NCI-H1694 (cell line): Measurements from ENCODE around the gene TRIM16.
"Not testable (repeated sequence)": the region's sequence is repeated elsewhere in the genome, so short reads cannot be mapped to it uniquely, and the experiment has no call there.

Experiments
- DNase-seq: peaks from one replicate; lab custom pipeline; 2025; lab: John Stamatoyannopoulos, UW

TRIM16 gene

DNA sequence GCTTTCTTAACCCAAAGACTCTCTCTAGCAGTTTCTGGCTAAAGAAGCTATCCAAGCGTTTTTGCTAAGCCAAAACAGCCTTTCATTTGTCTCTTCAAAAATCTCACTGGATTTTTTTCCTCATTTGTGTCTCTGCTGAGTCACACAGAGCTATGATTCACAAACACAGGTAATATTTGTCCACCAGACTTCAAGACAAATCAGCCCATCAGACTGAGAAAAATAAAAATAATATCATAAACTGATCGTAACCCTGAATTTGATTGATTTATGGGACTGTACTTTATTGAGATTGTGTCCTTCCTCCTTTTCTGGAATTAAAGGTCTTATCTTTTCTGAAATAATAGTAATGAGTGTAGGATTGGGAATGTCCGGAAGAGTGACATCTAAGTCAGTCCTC, 25.8 kb downstream of the TRIM16 start:
- no peak for DNase-seq

DNA sequence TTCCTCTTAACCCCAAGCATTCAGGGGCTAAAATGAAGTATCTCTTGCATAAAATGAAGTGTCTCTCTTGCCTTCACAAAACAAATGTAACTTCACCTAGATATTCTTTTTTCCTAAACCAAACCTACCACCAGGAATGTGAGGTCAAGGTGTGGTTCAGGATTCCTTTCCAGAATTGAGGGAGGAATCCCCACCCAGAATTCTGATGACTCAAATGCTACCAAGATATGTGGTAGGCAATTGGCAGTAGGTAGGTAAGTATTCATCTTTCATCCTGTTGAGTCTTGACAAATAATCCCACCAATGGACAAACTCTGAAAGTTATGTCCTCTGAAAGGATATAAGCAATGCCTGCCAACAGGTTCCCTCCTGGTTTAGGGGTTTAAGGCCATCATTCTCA, 26.2 kb downstream of the TRIM16 start:
- DNase-seq: no peak

DNA sequence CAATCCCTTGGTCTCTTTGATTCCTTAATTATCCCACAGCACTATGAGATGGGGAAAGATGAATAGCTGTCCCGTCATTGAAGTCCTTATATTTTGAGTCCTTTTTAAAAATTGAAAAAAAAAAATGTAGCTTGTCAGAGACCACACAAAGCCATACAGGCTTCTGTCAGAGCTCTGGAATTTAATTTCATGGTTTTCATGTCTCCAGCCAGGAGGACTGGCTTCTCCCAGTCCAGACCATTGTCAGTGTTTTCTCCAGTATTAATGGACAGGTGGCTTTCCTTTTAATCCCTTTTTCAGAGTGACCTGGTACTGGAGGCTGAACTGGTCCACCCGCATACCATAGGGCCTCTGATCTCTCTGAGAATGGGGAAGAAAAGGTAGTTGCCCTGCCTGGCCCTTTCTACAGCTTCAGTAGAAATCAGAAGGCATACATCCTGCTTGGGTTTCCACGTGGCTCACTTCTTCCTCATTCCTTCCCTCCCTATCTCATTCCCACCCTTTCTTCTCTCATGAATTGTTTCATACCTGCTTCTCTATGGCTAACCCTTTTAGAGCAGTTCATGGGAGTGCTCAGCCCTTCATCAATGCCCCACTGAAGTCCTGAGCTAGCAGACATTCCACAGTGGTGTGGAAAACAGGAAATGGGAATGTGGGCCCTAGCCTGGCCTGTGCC, 29.1 kb downstream of the TRIM16 start:
- no peak for DNase-seq

DNA sequence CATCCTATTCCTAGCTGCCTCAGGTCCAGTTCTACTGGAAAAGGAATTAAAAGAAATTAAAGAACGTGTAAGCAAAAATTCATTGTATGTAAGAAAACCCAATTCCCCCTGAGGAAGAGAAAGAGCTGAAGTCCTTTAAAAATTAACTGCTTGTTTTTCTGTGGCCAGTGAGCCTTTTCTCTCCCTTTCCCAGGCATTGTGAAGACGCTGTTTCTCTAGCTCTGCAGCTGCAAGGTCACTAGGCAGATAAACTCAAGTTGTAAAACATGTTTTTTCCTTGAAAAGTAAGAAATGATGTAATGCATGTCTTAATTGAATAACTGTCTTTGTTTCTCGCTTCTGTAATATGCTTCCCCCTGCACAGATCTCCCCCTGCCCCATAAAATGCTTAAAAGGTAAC, 29.7 kb downstream of the TRIM16 start:
- DNase-seq: not testable (repeated sequence)

DNA sequence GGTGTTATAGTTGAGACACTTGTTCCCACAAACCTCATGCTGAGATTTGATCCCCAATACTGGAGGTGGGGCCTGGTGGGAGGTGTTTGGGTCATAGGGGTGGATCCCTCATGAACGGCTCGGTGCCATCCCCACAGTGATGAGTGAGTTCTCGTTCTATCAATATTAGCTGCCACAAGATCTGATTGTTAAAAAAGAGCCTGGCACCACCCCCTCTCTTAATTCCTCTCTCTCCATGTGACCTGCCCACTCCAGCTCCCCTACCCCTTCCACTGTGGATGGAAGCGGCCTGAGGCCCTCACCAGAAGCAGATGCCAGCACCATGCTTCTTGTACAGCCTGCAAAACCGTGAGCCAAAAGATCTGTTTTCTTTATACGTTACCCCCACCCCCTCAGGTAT, 31.2 kb downstream of the TRIM16 start:
- no peak for DNase-seq

DNA sequence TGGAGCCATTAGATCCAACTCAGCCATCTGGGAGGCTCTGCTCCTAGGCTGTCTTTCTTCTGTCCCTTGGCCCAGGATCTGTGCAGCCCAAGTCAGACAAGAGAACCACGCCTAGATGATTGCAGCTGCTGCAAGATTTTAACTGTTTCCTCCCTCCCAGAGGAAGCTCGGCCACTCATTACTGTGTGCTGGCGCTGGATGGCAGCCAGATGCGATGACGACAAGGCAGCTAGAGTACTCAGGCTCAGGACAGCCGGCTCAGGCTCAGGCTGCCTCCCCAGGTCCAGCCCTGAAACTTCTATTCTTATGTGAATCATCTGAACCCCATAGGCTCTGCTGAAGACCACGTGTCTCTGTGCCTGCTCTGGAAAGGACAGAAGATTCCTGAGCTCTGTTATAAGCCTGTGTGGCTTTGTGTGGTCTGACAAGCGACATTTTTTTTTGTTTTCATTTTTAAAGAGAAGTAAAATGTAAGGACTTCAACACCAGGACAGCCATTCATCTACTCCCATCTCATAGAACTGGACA, 32.5 kb downstream of the TRIM16 start:
- peak; percentile 25 for DNase-seq

DNA sequence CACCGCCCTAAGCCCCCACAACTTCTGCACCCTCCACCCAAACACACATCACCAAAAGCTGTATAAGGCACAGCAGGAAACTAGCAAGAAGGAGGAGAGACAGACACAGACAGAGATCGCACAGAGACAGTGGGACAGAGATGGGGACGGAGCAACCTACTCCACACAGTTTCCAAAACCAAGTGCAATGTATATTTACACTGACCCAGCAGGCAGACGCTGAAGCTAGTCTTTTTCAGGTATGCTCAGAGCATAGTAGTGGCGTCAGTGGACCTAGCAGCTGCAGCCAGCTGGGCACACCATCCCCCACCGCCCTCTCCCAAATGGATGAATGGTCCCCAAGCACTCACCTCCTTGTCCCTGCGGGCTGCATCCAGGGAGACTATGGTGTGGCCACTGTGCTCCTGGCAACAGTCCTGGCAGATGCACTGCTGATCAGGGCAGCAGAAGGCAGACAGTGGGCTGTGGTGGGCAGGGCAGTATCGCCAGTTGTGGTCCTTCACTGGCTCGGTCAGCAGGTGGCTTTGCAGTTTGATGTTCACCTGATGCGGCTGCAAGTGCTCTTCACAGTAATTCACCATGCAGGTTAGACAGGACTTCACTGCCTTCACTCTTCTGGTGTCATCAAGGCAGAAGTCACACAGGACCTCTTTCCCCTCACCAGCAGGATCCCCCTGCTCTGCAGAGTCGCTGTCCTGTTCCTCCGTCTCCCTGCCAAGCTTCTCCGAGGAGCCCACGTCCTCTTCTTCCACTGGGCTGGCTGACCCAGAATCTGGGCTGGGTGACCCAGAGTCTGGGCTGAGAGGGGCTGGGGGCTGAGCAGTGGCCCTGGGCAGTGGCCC, 33.1 kb downstream of the TRIM16 start:
- no peak for DNase-seq

DNA sequence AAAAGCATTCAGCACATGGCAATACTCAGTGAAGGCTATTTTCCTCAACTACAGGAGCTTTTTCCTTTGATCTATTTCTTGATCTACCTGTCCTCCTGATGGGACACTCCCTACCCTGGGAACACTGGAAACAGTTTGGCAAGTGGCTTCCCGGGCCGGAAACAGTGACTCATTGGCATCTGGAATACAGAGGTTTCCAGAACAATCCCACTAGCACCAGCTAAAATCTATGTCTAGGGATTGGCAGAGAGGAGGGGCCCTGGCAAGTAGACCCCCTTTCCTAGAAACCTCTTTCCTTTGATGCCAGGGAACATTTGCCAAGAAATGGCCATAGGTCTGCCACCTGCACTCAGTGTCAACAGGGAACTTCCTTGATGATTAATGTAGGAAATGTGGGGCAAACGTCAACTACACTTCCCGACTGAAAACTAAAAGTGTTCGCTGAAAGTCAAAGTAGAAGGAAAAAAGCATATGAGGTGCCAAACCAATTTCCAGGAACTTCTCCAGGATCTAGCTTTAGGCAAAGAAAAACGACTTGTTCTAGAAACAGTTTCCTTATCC, 34.2 kb downstream of the TRIM16 start:
- DNase-seq: no peak

DNA sequence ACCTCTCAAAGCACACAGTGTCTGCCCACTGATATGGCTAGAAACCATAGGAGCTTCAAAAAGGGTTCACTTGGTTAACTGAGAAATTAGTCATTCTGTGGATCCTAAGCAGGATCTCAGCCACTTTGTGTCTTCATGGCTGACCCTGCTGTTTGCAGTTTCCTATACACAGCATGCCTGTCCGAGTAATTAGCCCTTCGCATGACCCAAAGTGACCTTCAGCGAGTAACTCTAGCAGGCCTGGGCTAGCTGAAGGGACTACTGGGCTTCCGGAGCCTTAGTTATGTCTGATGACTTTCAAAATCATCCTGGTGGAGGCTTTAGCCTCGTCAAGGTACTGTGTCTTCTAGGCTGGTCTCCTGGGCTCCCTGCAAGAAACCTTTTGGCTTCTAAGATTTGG, 35.7 kb downstream of the TRIM16 start:
- DNase-seq: no peak

DNA sequence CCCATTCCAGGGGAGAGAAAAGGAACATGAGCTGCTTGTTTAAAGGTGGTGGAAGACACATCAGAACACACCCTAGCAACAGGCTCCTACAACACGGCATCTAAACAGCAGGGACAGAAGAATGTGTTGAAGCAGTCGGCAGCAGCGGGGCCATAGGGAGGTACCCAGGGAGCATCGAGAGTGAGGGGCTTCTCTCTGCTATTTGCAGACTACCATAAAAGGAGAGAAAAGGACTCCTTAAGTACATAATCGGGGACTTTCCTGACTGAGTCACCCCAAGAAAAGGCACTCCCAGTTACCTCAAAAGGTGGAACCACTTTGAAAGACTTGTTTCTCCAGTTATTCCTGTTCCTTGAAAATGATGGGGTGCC, 38.2 kb downstream of the TRIM16 start:
- not testable (repeated sequence) for DNase-seq

DNA sequence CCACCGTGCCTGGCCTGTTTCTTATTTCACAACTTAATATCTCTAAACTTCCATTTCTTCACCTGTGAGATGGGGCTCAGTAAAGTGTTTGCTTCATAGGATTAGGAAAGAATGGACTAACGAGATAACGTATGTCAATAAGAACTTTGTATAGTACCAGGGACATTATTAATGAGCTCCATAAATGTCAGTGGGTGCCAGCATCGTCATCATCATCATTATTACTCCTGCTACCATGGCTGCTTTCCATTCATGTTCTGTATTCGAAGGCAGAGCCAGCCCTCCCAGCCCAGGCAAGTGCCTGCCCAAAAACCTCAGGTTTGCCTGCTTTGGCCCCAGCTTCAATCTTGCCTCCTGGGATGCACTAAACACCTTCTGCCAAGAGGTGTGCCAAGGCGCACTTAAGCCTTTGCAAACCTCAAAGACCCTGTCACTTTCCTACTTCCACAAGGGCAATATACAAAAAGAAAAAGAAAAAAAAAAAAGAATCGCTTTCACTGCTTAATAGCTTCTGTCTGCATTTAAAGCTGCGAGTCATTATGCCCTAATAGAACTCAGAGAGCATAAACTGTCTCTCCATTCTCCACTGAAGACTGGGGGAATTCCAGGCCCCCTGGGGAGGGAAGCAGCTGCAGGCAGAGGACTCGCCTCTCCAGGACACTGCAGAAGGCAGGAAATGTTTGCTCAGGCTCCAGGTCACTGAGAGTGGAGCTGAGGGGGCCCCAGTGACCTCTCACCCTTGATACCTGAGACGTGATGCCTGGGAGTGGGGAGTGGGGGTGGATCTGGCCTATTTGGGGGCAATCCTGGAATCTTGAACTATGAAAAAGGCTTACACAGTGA, 38.8 kb downstream of the TRIM16 start:
- DNase-seq: not testable (repeated sequence)

DNA sequence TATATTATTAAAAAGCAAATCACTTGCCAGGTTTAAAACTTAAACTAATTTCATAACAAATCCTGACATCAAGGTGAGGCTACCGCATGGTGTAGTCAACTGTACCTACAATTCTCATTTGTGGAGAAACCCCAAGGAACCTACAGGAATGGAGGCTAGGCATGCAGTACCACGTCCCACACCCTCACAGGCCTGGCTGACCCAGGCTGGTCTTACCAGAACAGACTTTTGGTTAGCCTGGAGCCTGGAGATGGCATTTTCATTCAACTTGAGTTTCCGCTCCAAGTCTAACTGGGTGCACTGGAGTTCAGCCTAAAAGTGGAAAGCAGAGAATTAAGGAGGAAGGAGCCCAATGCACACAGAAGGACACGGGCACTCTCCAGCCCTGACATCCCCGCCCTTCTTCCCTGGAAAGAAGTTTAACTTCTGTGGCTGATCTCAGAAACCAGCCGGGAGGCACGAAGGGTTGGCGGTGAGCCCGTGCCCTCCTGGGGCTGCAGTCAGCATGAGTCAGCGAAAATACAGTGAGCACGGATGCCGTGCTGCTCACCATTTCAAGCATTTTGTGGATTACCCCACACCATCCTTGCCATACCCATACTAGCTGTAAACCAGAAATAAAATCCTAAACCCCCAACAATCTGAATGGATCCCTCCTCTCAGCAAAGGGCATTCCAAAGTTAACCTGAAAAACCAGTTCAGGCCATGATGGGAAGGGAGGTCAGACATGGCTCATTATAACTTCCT, 41.4 kb downstream of the TRIM16 start:
- not testable (repeated sequence) for DNase-seq

DNA sequence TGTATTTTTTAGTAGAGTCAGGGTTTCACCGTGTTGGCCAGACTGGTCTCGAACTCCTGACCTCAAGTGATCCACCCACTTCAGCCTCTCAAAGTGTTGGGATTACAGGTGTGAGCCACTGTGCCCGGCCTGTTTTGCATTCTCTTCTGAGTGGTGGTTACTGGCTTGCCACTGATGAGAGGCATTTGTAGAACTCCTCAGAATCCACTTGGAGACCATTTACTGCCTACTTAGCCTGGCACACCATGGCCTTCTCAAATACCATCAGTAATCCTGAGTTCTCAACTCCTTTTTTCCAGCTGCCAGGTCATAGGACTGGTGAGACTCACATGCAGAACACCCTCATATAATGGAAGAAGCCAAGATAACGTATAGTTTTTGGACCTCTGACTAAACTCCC, 42.1 kb downstream of the TRIM16 start:
- not testable (repeated sequence) for DNase-seq

DNA sequence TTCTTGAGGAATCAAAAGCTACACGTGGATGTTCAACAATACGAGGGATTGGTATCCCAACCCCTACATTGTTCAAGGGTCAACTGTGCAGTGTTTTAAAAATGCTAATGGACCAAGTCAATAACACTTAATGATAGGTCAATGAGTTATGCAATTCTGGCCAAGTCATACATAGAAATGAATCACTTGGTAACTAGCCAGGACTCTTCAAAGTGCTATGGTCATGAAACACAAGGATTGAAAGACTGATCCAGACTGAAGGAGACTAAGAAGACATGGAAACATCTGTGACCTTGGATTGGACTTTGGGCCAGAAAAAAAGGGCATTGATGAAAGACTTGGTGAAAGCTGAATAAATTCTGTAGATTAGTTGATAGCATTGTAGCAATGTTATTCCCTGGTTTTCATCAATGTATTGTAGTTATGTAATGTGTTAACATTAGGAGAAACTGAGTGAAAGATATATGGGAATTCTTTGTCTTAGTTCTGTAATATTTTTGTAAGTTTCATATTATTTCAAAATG, 53.1 kb downstream of the TRIM16 start:
- not testable (repeated sequence) for DNase-seq

DNA sequence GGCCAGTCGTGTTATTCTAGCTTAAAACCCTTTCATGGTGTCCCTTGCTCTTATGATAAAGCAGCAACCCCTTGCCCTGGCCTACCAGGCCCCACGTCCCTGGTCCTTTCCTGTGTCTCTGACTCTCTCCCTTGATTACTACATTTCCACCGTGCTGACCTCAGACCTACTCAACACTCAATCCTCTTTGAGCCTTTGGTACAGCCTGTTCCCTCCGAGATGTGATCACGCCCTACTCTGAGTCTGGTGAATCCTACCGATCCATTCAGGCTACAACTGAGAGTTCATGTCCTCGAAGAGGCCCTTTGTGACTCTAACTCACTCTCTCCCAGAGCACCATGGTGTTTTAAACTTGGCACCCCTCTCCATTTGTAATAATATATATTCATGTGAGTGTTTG, 54.1 kb downstream of the TRIM16 start:
- not testable (repeated sequence) for DNase-seq

DNA sequence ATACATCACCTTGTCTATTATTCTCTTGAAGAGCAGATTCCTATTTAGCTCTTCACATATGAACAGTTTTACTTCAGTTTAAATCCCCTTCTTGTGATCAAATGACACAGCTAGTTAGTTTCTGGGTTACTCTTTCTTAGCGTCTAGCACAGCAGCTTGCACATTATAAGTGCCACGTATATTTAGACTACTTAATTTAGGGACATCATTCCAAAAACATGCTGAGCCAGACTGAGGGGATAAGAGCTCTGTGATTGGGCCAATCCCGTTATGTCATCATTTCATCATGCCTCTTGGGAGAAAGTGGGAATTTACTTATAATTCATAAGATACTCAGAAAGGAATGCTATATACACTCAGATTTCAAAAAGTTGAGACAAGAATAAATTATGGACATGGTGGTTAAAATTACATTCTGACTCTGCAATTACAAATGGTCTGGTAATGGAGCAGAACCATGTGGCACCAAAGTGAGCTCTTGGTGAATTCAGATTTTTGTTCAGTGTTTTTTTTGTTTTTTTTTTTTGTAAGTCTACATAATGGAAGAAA, 60.4 kb downstream of the TRIM16 start:
- not testable (repeated sequence) for DNase-seq

DNA sequence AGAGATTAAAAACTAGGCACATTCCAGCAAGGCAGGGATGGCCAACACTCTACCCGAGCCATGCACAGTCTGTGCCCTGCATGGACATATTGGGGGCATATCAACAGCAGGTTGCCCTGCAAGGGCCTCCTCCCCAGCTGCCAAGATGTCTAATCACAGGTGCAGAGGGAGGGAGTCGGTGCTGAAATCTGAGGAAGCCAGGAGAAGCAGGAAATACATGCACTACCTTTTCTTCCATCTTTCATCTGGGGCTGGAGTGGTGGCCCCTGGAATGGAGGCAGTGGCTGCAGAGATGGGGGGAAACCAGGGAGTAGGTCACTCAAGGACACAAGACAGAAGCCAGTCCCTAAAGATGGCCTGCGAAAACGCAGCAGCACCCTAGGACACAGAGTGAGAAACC, 60.9 kb downstream of the TRIM16 start:
- not testable (repeated sequence) for DNase-seq

DNA sequence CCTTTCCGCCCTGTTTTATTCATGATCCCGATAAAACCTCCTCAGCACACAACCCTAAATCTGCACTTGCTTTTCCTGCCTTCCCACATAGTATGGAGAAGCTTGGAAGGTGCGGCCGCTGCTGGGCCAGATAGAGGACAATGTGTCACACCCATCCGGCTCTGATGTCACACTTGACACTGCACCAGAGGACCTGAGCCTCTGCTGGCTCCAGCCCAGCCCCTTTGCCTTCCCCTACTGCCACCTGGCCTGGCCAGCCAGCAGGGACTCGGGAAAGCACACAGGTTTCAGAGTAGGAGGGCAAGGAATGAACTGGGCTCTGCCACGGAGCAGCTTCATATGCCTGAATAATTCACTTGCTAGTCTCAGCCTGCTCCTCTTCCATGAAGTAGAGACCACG, 62.0 kb downstream of the TRIM16 start:
- not testable (repeated sequence) for DNase-seq

DNA sequence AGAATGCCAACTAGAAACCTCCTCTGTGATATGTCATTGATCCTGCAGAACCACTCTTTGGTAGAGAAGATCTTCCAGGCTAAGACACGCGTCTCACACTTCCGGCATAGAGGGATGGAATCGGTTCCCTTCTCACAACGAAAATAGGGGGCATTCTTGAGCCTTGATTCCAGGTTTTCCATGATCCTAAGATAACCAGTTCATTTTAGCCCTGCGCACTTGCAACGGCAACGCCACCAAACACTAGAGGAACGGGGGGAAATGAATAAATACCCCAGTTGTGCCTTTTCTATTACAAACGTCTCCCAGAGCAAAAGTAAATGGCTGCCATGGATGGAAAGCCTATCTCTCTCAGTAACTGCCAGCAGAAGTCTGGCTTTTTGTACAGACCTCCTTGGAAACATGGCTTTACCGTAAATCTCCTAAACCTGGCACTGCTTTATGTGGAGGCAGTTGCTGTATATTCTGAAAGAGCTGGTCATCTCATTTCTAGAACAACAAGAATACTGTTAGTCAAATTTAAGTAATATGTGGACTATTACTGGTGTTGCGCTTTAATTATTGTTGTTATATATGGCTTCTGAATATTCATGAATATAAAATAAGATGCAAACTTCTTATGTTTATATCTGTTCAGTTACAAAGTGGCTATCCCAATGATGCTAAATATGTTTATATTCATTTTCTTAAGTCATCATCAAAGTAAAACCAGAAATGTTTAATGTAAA, 64.6 kb downstream of the TRIM16 start, which contains the start of gene FBXW10B:
FBXW10B (minus strand) TSS at position 374 of the 728 bp plus-strand sequence; CDS start at position 182, 192 bp downstream.
- not testable (repeated sequence) for DNase-seq

DNA sequence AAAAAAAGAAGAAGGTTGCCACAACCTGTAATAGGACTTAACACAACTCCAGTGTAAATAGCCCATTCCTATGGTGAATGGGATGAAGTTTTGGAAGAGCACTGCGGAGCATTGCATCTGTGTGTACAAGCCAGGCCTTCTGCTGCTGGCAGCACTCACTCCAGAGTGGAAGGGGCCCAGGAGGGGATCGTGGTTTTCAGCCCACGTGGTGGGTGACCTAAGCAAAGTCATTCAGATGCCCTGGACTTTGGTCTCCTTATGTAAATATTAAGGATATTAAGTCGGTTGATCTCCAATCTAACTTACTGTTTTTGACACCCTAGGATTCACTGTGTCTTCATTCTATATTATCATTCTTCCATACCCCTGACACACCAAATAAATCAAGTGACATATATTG, 67.3 kb downstream of the TRIM16 start:
- DNase-seq: not testable (repeated sequence)
